MM.1S (cell line): Measurements from ENCODE around the gene TSPAN3.

Experiments used
- DNase-seq: peaks from one replicate; pipeline ENCODE4 v3.0.0-alpha.2; 2015
- H2AFZ ChIP-seq: fragments of 300-600 bp; sonication (generic); 2 replicates; pipeline ENCODE4 v1.6.0; 2016; ENCODE audit warnings: antibody characterized with exemption, low read length
- H3F3A ChIP-seq: fragments of 300-600 bp; sonication (generic); 2 replicates; pipeline ENCODE4 v1.6.1; 2016; ENCODE audit warnings: mild to moderate bottlenecking, antibody characterized with exemption, low read length, moderate library complexity, mixed read lengths; ENCODE audit not compliant: insufficient read depth
- H3K27ac ChIP-seq: fragments of 300-600 bp; sonication (generic); 2 replicates; pipeline ENCODE4 v1.5.1; 2016; ENCODE audit warnings: mild to moderate bottlenecking, low read length
- H3K27me3 ChIP-seq: fragments of 300-600 bp; sonication (generic); replicated peaks from 2 replicates; pipeline ENCODE4 v1.6.0; 2016; ENCODE audit warnings: low read length; ENCODE audit not compliant: insufficient read depth
- H3K36me3 ChIP-seq: fragments of 300-600 bp; sonication (generic); replicated peaks from 2 replicates; pipeline ENCODE4 v1.6.1; 2016; ENCODE audit warnings: mild to moderate bottlenecking, low read length, mixed read lengths; ENCODE audit not compliant: insufficient read depth
- H3K4me1 ChIP-seq: fragments of 300-600 bp; sonication (generic); 2 replicates; pipeline ENCODE4 v1.6.1; 2016; ENCODE audit warnings: low read length, mixed read lengths
- H3K4me2 ChIP-seq: fragments of 300-600 bp; sonication (generic); 2 replicates; pipeline ENCODE4 v1.6.0; 2016; ENCODE audit warnings: low read depth, low read length
- H3K4me3 ChIP-seq: fragments of 300-600 bp; sonication (generic); 2 replicates; pipeline ENCODE4 v1.5.1; 2016; ENCODE audit warnings: low read length, mixed read lengths
- H3K79me2 ChIP-seq: fragments of 300-600 bp; sonication (generic); 2 replicates; pipeline ENCODE4 v1.6.1; 2016; ENCODE audit warnings: mixed run types, low read length, mixed read lengths
- H3K9ac ChIP-seq: fragments of 300-600 bp; sonication (generic); 2 replicates; pipeline ENCODE4 v1.6.1; 2016; ENCODE audit warnings: low read length, mixed read lengths
- H3K9me2 ChIP-seq: fragments of 300-600 bp; sonication (generic); replicated peaks from 2 replicates; pipeline ENCODE4 v1.6.1; 2016; ENCODE audit warnings: mild to moderate bottlenecking, low read length, mixed read lengths; ENCODE audit not compliant: insufficient read depth
- H3K9me3 ChIP-seq: fragments of 300-600 bp; sonication (generic); replicated peaks from 2 replicates; pipeline ENCODE4 v1.6.1; 2016; ENCODE audit warnings: mild to moderate bottlenecking, low read length, mixed read lengths; ENCODE audit not compliant: insufficient read depth
- H4K20me1 ChIP-seq: fragments of 300-600 bp; sonication (generic); 2 replicates; pipeline ENCODE4 v1.6.1; 2016; ENCODE audit warnings: mild to moderate bottlenecking, low read length, moderate library complexity, mixed read lengths; ENCODE audit not compliant: insufficient read depth
- CTCF ChIP-seq: fragments of 300-600 bp; sonication (generic); IDR thresholded peaks from 2 replicates; pipeline ENCODE4 v1.5.1; 2016; ENCODE audit warnings: antibody characterized with exemption, low read length, mixed read lengths
- EZH2 ChIP-seq: fragments of 300-600 bp; sonication (generic); optimal IDR thresholded peaks from 2 replicates; pipeline ENCODE3; 2017; ENCODE audit warnings: low read depth, mild to moderate bottlenecking, antibody characterized with exemption, low read length, mixed read lengths
- EZH2phosphoT487 ChIP-seq: fragments of 300-600 bp; sonication (generic); IDR thresholded peaks from 2 replicates; pipeline ENCODE4 v1.6.1; 2018; ENCODE audit warnings: antibody characterized with exemption, low read length

TSPAN3 gene

DNA sequence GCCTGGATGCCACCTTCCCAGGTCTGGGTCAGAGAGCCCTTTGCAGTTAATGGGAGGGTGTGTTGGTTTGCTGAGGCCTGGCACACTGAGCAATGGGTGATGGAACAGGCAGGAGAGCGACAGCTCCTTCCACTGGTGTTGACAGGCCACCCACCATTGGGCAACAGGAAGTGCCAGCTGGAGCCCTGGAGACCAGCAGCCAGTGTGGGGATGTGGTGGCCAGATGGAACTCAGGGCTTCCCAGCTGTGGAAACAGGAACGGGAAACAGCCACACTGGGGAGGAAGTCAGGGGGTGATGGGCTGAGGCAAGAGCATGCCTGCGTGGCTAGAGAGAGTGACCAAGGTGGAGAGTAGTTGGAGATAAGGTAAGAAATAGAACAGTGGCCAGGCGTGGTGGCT, 66.7 kb downstream of the TSPAN3 start:
- Histone ChIP-seq H3K36me3 (no peaks in the 10 kb centered on the region), H3K27me3 (no peaks in the 10 kb centered on the region), H3K4me2 (no peak overlapping the region), H3K9me2 (no peaks in the 10 kb centered on the region), H3K27ac (no peak overlapping the region), H3K4me1 (peaks cover 10% of the 10 kb centered on the region), H3K9me3 (no peaks in the 10 kb centered on the region), H3F3A (no peaks in the 10 kb centered on the region; the same call in 1 of the 2 replicates), H3K9ac (no peak overlapping the region), H4K20me1 (no peaks in the 10 kb centered on the region), H2AFZ (no peak overlapping the region), H3K4me3 (no peak overlapping the region), H3K79me2 (no peaks in the 10 kb centered on the region)
- DNase-seq = no peak
- TF ChIP-seq EZH2phosphoT487 = no peak
- TF ChIP-seq EZH2 = no peak

GRCh38 chr15:77002954-77003912, 67.7 kb downstream of the TSPAN3 start:
- Histone ChIP-seq H3K4me1 (peaks cover 10% of the 10 kb centered on the region), H3K4me2 (peak overlapping the region; percentile 44), H3F3A (no peaks in the 10 kb centered on the region; the same call in 1 of the 2 replicates), H3K27ac (peak overlapping the region; percentile 16; the same call in 1 of the 2 replicates), H3K36me3 (no peaks in the 10 kb centered on the region), H3K27me3 (no peaks in the 10 kb centered on the region), H3K9me2 (no peaks in the 10 kb centered on the region), H3K9me3 (no peaks in the 10 kb centered on the region), H3K4me3 (no peak overlapping the region), H2AFZ (peak overlapping the region; percentile 19; the same call in 1 of the 2 replicates), H3K79me2 (no peaks in the 10 kb centered on the region), H4K20me1 (no peaks in the 10 kb centered on the region), H3K9ac (no peak overlapping the region)
- peak; percentile 70 for DNase-seq
- TF ChIP-seq EZH2phosphoT487 = no peak
- TF ChIP-seq CTCF = no peak
- no peak for TF ChIP-seq EZH2

DNA sequence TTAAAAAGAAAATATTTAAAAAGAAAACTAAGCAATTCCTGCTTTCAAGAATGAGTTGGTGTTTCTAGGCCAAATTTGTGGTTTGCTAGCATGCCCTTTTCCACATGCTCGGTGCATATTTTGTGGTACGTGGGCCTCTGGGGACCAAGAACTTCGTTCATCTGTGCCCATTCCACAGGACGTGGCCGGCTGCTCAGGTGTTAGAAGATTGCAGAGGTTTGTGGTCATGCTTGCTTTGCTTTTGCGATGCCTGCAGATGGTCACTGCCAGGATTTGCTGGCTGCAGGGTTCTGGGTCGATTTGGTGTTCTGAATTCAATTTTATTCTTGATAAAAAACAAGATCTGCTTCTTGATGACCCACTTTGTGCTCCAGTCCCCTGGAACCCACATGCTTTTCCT, 68.5 kb downstream of the TSPAN3 start:
- peak overlapping the region; percentile 19; the same call in 1 of the 2 replicates for H2AFZ ChIP-seq
- DNase-seq = no peak
- no peaks in the 10 kb centered on the region for H3K79me2 ChIP-seq
- no peaks in the 10 kb centered on the region for H3K9me3 ChIP-seq
- no peaks in the 10 kb centered on the region for H3K36me3 ChIP-seq
- H3K27ac ChIP-seq = peak overlapping the region; percentile 16; the same call in 1 of the 2 replicates
- no peaks in the 10 kb centered on the region for H4K20me1 ChIP-seq
- no peak overlapping the region for H3K4me3 ChIP-seq
- peak overlapping the region; percentile 44; the same call in 1 of the 2 replicates for H3K4me2 ChIP-seq
- peaks cover 10% of the 10 kb centered on the region for H3K4me1 ChIP-seq
- no peaks in the 10 kb centered on the region; the same call in 1 of the 2 replicates for H3F3A ChIP-seq
- H3K9me2 ChIP-seq = no peaks in the 10 kb centered on the region
- TF ChIP-seq CTCF (no peak), EZH2 (no peak), EZH2phosphoT487 (no peak)
- H3K27me3 ChIP-seq = no peaks in the 10 kb centered on the region
- no peak overlapping the region for H3K9ac ChIP-seq

DNA sequence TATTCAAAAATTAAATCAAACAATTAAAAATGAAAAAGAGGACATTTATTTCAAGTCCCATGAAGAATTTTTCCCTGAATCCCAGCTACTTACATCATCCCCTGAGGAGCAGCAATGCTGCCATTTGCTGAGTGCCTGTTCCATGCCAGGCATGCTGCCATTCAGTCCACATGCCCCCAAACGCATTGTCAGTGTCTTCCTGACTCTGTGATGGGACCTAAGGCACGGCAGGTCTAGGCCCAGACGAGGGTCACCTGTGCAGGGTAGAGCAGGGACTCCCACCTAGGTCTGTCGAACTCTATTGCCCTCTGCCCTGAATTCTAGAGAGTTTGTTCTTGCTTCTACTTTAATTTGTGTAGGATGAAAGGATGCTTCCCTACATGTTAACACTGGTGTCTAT, 68.9 kb downstream of the TSPAN3 start:
- peaks cover 10% of the 10 kb centered on the region for H3K4me1 ChIP-seq
- H3K79me2 ChIP-seq = no peaks in the 10 kb centered on the region
- no peak overlapping the region for H3K4me2 ChIP-seq
- no peaks in the 10 kb centered on the region; the same call in 1 of the 2 replicates for H3F3A ChIP-seq
- no peak overlapping the region for H3K27ac ChIP-seq
- no peak overlapping the region for H3K9ac ChIP-seq
- H3K9me2 ChIP-seq = no peaks in the 10 kb centered on the region
- no peak overlapping the region for H2AFZ ChIP-seq
- H3K27me3 ChIP-seq = no peaks in the 10 kb centered on the region
- no peaks in the 10 kb centered on the region for H3K36me3 ChIP-seq
- H4K20me1 ChIP-seq = no peaks in the 10 kb centered on the region
- TF ChIP-seq EZH2phosphoT487 = no peak
- no peak for TF ChIP-seq CTCF
- no peak for TF ChIP-seq EZH2
- H3K9me3 ChIP-seq = no peaks in the 10 kb centered on the region
- no peak overlapping the region for H3K4me3 ChIP-seq
- no peak for DNase-seq
